ENCODE data around the gene FAM13A. TPM values are rescaled to one million over a fixed set of nuclear protein-coding genes. Genes with fewer than 3 reads are reported as not detected.
A peak's percentile ranks its signal among the peaks of the same experiment; 100 is the strongest.

FAM13A gene
- total and polyA plus RNA-seq, 9 of the 15 experiments (the other 6 are each of a cell fraction or from before 2014, with no cell fraction given): 11.3 to 23.3 (median 14.7) TPM

DNA sequence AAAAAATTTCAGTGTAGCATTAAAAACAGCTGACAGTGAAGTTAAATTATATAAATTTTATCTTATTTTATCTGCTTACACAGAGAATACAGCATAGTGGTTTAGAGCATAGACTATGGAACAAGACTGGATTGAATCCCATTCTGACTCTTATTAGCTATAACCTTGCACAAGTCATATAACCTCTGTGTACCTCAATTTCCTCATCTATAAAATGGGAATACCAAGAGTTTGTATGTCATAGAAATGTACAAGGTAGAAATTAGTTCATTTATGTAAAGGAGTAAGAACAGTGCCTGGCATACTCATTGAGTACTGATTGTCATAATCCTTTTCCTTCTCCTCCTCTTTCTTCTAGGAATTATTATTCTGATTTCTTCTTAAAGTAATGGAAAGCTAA, 25.7 kb downstream of the FAM13A start:
- H3K9me3 ChIP-seq (replicated peaks; ENCODE audit: control insufficient read depth, insufficient read depth, low read depth, low read length): no peaks in the 10 kb centered on the region
- in situ Hi-C loops (cut with MboI) (no loop called here), intact Hi-C loops (cut with micrococcal nuclease) (no loop called here)
- ATAC-seq: no peak
- H3K4me1 ChIP-seq (replicated peaks in 1 of 2; ENCODE audit: control insufficient read depth in 2 of 2, insufficient read depth in 2 of 2, low read length in 2 of 2): no peaks in the 10 kb centered on the region
- no peak overlapping the region for H3K4me3 ChIP-seq
- no peaks in the 10 kb centered on the region for H3K9me1 ChIP-seq (ENCODE audit: control insufficient read depth, insufficient read depth, low read length)
- POLR2A ChIA-PET: no interaction called here
- FAIRE-seq: no peak
- no peak for DNase-seq (ENCODE audit: extremely low read depth in 1 of 4, low spot score in 3 of 4)
- H2AFZ ChIP-seq (ENCODE audit: low read depth, low read length): no peak overlapping the region
- no peak overlapping the region for H3K4me2 ChIP-seq (ENCODE audit: insufficient read depth, low read length)
- H3K27ac ChIP-seq (ENCODE audit: extremely low read depth, low read depth, low read length): no peak overlapping the region
- CTCF ChIA-PET (ENCODE audit: low intra/inter-chr PET ratio): no interaction called here
- TF ChIP-seq ZNF197 (CRISPR knock-in tag; IDR thresholded peaks at IDR 0.05; ENCODE audit: low read depth) (no peak), ZBTB8A (IDR thresholded peaks at IDR 0.05; ENCODE audit: partially characterized antibody) (no peak), CBX1 (IDR thresholded peaks at IDR 0.05; ENCODE audit: low read depth) (no peak), ESRRA (IDR thresholded peaks at IDR 0.05; ENCODE audit: borderline replicate concordance, low read depth) (peak; percentile 54; the same call in 1 of the 2 replicates), BRCA1 (IDR thresholded peaks at IDR 0.05) (no peak), BRCA1 (CRISPR knock-in tag; IDR thresholded peaks at IDR 0.05) (no peak), RBM25 (IDR thresholded peaks at IDR 0.05; ENCODE audit: low read depth, low read length, severe bottlenecking) (peak; percentile 73), NCOA2 (IDR thresholded peaks at IDR 0.05; ENCODE audit: partially characterized antibody in 2 of 2) (no peak), TEAD1 (CRISPR knock-in tag; IDR thresholded peaks at IDR 0.05) (no peak), ADNP (tag; IDR thresholded peaks at IDR 0.05) (0 out of 2 replicates have a peak, but pooled peaks have one; percentile 15), ZNF316 (IDR thresholded peaks at IDR 0.05) (peak; percentile 6; the same call in 1 of the 2 replicates), HDAC8 (tag; IDR thresholded peaks at IDR 0.05) (no peak)
- TF ChIP-seq, protein P1, sequence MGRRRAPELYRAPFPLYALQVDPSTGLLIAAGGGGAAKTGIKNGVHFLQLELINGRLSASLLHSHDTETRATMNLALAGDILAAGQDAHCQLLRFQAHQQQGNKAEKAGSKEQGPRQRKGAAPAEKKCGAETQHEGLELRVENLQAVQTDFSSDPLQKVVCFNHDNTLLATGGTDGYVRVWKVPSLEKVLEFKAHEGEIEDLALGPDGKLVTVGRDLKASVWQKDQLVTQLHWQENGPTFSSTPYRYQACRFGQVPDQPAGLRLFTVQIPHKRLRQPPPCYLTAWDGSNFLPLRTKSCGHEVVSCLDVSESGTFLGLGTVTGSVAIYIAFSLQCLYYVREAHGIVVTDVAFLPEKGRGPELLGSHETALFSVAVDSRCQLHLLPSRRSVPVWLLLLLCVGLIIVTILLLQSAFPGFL (CRISPR knock-in tag; IDR thresholded peaks at IDR 0.05): no peak
- no peaks in the 10 kb centered on the region for H4K20me1 ChIP-seq (replicated peaks; ENCODE audit: control insufficient read depth, insufficient read depth, low read length)
- peaks cover 16% of the 10 kb centered on the region; the same call in 2 of the 3 replicates for H3K36me3 ChIP-seq (ENCODE audit: control insufficient read depth, insufficient read depth, low read length)
- H3K9ac ChIP-seq (ENCODE audit: insufficient read depth in 1 of 2, low read depth in 2 of 2, low read length in 2 of 2): no peak overlapping the region
- BruUV-seq (replicated peaks): no TSS peak
- H3K27me3 ChIP-seq (ENCODE audit: control insufficient read depth in 2 of 2, insufficient read depth in 2 of 2, low read length in 2 of 2): no peaks in the 10 kb centered on the region
- peaks cover 36% of the 10 kb centered on the region; the same call in 2 of the 3 replicates for H3K79me2 ChIP-seq (ENCODE audit: control insufficient read depth, insufficient read depth, low read length)

Measured in K562 (cell line).